GM13977 (cell line): Measurements from ENCODE around the gene PRDM16.

Experiments used
- DNase-seq: peaks from one replicate; pipeline ENCODE4 v3.0.0; 2012; ENCODE audit warnings: low spot score
- CTCF ChIP-seq: IDR thresholded peaks from 2 replicates; pipeline ENCODE4 v1.5.1; 2012; ENCODE audit warnings: mild to moderate bottlenecking, control low read depth; ENCODE audit not compliant: insufficient read depth; ENCODE audit errors: extremely low read depth, missing control alignments
- in situ Hi-C: fragments of 300-500 bp; cut with MboI; formaldehyde crosslinking; loops from one replicate; pipeline ENCODE4 v1.12.0; 2022; ENCODE audit warnings: low sequenced_read_pairs, low pct_unique_long_range_greater_than_20kb, mixed read lengths, inconsistent platforms; ENCODE audit not compliant: unreplicated experiment

Gene PRDM16

DNA sequence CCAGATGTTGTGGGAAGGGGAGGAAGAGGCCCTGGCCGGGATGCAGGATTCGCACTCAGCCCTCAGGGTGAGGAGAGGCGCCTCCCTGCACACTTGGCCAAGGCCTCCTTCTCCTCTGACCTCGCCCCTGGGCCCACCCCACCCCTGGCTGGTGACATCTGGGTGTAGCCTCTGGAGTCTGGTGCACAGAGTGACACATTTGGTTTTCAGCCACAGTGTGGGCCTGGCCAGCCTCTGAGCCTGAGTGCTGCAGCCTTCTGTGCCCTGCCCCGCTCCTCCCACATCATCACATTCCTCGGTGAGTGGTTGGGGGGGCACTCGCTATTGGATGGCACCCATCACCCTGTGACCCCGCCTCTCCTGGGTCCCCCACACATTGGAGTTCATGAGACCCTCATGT lies 45.8 kb downstream of the PRDM16 start:
- TF ChIP-seq CTCF, result no peak
- in situ Hi-C loops, result no loop called here

DNA sequence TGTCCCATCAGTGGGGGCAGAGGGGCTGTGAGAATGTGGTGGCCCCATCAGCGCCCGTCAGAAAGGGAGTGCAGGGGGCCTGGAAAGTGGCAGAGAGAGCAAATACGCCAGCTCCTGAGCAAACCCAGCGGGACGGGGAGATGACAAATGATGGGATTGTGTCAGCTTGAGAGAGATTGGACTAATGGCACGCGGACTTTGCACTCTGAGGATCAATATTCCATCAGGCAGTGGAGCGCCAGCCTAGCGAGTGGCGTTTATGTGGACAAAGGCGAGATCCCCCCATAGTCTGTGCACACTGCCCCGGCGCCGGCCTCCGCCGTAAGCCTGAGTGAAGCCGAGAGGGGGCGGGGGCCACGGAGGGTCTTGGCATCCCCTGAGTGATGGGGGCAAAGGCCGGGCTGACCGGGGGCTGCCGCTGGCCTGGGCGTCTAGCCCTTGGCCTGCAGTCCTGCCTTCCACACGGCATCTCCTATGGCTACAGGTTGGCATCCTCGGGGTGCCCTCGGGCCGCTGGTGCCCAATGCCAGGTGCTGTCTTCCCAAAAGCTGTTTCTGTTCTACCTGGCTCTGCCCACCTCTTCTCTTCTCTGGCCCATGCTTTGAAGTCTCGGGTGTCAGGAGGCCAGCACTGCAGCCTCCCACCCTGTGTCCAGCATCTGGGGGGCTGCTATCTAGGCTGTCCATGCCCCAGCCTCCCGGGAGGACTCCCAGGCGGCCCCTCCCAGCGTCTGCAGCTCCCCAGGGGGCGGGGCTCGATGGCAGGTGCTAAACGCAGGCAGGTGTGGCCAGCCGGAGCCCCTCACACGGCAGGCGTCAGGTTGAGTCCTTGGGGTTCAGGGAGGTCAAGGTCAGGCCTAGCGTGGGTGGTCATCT lies 46.5 kb downstream of the PRDM16 start:
- no peak for DNase-seq
- in situ Hi-C loops, result no loop called here
- no peak for TF ChIP-seq CTCF

More for the DNA sequence above, 45.8 kb downstream of the PRDM16 start:
- no peak for DNase-seq

- no peak for TF ChIP-seq CTCF
- no peak for DNase-seq
- in situ Hi-C loops, result no loop called here
Observed at GRCh38 chr1:3116150-3116510, 47.1 kb downstream of the PRDM16 start.

DNA sequence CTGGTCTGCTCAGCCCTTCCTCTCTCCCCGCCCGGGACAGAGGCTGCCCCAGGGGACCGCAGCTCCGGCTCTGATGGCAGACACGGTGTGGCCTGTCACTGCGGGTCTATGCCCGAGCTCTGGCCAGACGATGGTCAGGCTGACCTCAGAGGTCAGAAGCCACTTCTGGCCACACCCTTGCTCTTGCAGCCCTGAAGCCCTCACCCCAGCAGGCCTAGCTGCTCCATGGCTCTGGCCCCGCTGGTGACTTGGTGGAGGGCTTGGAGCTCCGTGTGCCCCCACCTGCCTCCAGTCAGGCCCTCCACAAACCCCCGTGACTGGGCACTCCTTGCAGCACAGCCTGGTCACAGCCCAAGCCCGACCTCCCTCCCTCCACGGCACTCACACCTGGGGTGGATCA lies 47.6 kb downstream of the PRDM16 start:
- no peak for TF ChIP-seq CTCF

GRCh38 chr1:3117879-3118278 lies 48.9 kb downstream of the PRDM16 start:
- no peak for TF ChIP-seq CTCF
- no peak for DNase-seq
- in situ Hi-C loops, result no loop called here

More for the DNA sequence above, 47.6 kb downstream of the PRDM16 start:
- in situ Hi-C loops, result no loop called here
- no peak for DNase-seq

GRCh38 chr1:3119061-3119460 lies 50.1 kb downstream of the PRDM16 start:
- in situ Hi-C loops, result no loop called here
- TF ChIP-seq CTCF, result no peak

More at GRCh38 chr1:3119061-3119460, 50.1 kb downstream of the PRDM16 start:
- no peak for DNase-seq
